OCI-LY1 (cell line): ENCODE measurements around the gene ADAMTS15.

Source experiments
- CTCF ChIP-seq: fragments of 200-600 bp; sonication (generic), shearing (Covaris generic); IDR thresholded peaks from 2 replicates; pipeline ENCODE4 v1.5.1; 2017; ENCODE audit warnings: mild to moderate bottlenecking, antibody characterized with exemption, low read length, moderate library complexity, mixed read lengths
- EZH2 ChIP-seq: fragments of 200-600 bp; sonication (generic), shearing (Covaris generic); IDR thresholded peaks from 2 replicates; pipeline ENCODE4 v1.8.0; 2017; ENCODE audit warnings: borderline replicate concordance, mixed run types, mild to moderate bottlenecking, antibody characterized with exemption, low read length, moderate library complexity, mixed read lengths

GRCh38 chr11:130472434-130472961 is 24.1 kb downstream of the ADAMTS15 start:
- TF ChIP-seq CTCF (no peak), EZH2 (no peak)
